ENCODE results near the gene ENO2.
A peak's percentile ranks its signal among the peaks of the same experiment; 100 is the strongest.

Gene ENO2

DNA sequence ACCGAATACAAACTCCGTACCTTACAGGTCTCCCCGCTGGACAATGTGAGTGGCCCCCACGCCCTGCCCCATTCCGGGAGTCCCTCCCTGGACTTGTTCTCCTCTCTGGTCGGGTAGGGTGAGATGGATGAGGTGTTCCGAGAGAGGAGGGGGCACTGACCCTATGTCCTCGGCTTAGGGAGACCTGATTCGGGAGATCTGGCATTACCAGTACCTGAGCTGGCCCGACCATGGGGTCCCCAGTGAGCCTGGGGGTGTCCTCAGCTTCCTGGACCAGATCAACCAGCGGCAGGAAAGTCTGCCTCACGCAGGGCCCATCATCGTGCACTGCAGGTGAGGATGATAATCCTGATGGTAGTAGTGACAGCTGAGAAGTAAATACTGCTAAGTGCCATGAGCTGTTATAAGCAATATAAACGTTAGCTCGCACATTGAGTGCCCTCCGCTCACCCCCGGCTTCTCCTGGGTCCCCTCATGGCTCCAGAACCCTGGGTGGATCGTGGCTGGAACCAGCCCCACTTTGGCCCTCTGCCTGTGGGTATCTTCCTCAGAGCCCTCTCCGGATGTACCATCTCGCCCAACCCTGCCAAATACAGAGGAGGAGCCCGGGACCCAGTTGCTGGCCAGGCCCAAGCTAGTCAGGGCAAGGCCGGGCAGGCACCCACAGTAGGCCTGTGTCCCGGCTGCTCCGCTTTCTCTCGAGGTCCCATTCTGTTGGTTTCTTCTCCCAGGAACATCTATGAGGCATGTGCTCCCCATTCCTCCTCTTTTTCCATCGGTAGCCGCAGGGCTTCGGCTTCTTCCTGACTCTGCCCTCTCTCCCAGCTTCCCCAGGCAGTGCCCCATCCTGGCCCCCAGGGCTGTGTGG lies 43.6 kb downstream of the ENO2 start:
- Histone ChIP-seq H2AK5ac (ENCODE audit: low read length) (no peak overlapping the region), H3K36me3 (ENCODE audit: control insufficient read depth, insufficient read depth, low read length) (no peaks in the 10 kb centered on the region), H3K4me2 (ENCODE audit: low read length) (no peak overlapping the region), H3K27ac (ENCODE audit: low read depth, low read length) (no peak overlapping the region), H3K23ac (ENCODE audit: low read length) (no peak overlapping the region), H3K4me1 (ENCODE audit: control insufficient read depth, low read depth, low read length) (peaks cover 10% of the 10 kb centered on the region), H3K9ac (ENCODE audit: low read length) (no peak overlapping the region), H3K27me3 (ENCODE audit: insufficient read depth, low read length, poor library complexity) (no peaks in the 10 kb centered on the region), H3K18ac (ENCODE audit: low read length) (no peak overlapping the region), H3K4me3 (ENCODE audit: low read length) (no peak overlapping the region), H3K79me1 (ENCODE audit: low read length) (no peaks in the 10 kb centered on the region), H3K56ac (ENCODE audit: low read length) (no peak overlapping the region), H2BK5ac (ENCODE audit: low read length) (no peak overlapping the region), H2BK15ac (replicated peaks; ENCODE audit: low read depth) (no peak overlapping the region), H4K5ac (ENCODE audit: low read length) (no peak overlapping the region), H3K4ac (ENCODE audit: low read depth, low read length) (no peak overlapping the region), H4K8ac (ENCODE audit: low read depth, low read length) (no peak overlapping the region), H3K79me2 (ENCODE audit: control insufficient read depth, insufficient read depth, low read length) (peaks cover 2% of the 10 kb centered on the region), H2BK120ac (ENCODE audit: low read depth, low read length) (no peak overlapping the region)
- DNase-seq, result no peak
- WGBS (ENCODE audit: extremely low coverage, insufficient coverage, low lambda C conversion rate), result no CpG with 5 or more reads among the region's 28 CpGs

DNA sequence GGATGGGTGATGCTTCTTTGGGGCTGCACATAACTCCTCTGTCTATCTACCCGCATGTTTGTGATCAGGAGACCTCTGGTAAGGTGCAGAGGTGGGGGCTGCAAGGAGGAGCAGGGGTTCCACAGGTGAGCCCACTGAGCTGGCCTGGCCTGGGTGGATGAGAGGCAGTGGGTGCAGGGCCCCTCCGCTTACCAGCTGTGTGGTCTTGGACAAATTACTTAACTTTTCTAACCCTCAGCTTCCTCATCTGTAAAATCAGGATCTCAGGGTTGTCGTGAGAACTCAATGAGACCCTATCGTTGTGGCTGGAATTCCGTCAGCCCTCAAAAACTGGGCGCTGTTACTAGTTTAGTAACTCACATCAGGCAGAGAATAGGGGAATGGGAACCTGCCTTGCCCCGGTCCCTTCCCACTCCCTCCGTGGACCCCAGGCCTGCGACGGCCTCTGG lies 44.3 kb downstream of the ENO2 start:
- Histone ChIP-seq H3K4me2 (ENCODE audit: low read length) (no peak overlapping the region), H3K23ac (ENCODE audit: low read length) (no peak overlapping the region), H3K18ac (ENCODE audit: low read length) (no peak overlapping the region), H4K5ac (ENCODE audit: low read length) (no peak overlapping the region), H3K27ac (ENCODE audit: low read depth, low read length) (no peak overlapping the region), H3K4me1 (ENCODE audit: control insufficient read depth, low read depth, low read length) (peaks cover 10% of the 10 kb centered on the region), H3K9ac (ENCODE audit: low read length) (no peak overlapping the region), H3K4me3 (ENCODE audit: low read length) (no peak overlapping the region), H3K79me1 (ENCODE audit: low read length) (no peaks in the 10 kb centered on the region), H3K79me2 (ENCODE audit: control insufficient read depth, insufficient read depth, low read length) (peaks cover 6% of the 10 kb centered on the region), H3K56ac (ENCODE audit: low read length) (no peak overlapping the region), H2BK15ac (replicated peaks; ENCODE audit: low read depth) (no peak overlapping the region), H4K8ac (ENCODE audit: low read depth, low read length) (no peak overlapping the region), H2BK5ac (ENCODE audit: low read length) (no peak overlapping the region), H2BK120ac (ENCODE audit: low read depth, low read length) (no peak overlapping the region), H3K36me3 (ENCODE audit: control insufficient read depth, insufficient read depth, low read length) (no peaks in the 10 kb centered on the region), H2AK5ac (ENCODE audit: low read length) (no peak overlapping the region), H3K27me3 (ENCODE audit: insufficient read depth, low read length, poor library complexity) (no peaks in the 10 kb centered on the region), H3K4ac (ENCODE audit: low read depth, low read length) (no peak overlapping the region)
- WGBS (ENCODE audit: extremely low coverage, insufficient coverage, low lambda C conversion rate), result no CpG with 5 or more reads among the region's 10 CpGs
- DNase-seq, result no peak

DNA sequence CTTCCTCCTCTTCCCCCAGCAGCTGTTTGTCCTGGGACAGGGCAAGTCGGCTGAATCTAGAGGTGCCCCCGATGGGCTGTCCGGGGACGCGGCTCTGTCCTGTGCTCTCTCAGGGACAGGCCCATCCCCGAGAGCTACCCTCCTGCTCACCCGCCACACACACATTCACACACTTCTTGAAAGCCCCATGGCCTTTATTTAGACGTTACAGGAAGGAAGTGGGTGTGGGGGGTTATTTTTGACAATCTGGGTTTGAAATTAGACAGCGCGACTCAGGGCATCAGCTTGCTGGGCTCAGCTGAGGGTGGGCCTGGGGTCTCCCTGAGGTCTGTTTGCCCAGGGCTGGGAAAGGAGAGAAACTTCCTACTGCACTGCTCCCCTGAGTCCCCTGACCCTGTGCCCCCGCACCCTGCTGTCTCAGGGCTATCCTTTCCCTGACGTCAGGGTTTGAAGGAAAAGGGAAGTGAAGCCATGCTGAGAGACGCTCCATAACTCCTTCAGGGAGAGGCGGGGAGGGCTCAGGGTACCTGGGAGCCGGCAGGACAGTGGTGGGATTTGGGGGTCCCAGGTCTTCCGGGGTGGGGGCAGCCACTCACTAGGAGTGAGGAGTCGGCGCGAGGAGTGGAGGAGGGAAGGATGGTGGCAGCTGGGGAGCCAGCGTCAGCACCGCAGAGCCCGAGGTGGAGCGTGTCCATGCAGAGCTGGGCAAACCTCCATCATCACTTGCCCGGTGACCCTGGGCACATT lies 44.9 kb downstream of the ENO2 start:
- Histone ChIP-seq H3K27me3 (ENCODE audit: insufficient read depth, low read length, poor library complexity) (no peaks in the 10 kb centered on the region), H3K23ac (ENCODE audit: low read length) (no peak overlapping the region), H3K9ac (ENCODE audit: low read length) (no peak overlapping the region), H3K4me2 (ENCODE audit: low read length) (no peak overlapping the region), H3K36me3 (ENCODE audit: control insufficient read depth, insufficient read depth, low read length) (no peaks in the 10 kb centered on the region), H3K56ac (ENCODE audit: low read length) (no peak overlapping the region), H2BK15ac (replicated peaks; ENCODE audit: low read depth) (no peak overlapping the region), H3K27ac (ENCODE audit: low read depth, low read length) (no peak overlapping the region), H4K5ac (ENCODE audit: low read length) (no peak overlapping the region), H3K4ac (ENCODE audit: low read depth, low read length) (no peak overlapping the region), H2BK5ac (ENCODE audit: low read length) (no peak overlapping the region), H3K79me1 (ENCODE audit: low read length) (no peaks in the 10 kb centered on the region), H3K4me3 (ENCODE audit: low read length) (no peak overlapping the region), H3K4me1 (ENCODE audit: control insufficient read depth, low read depth, low read length) (peaks cover 10% of the 10 kb centered on the region), H2BK120ac (ENCODE audit: low read depth, low read length) (no peak overlapping the region), H3K18ac (ENCODE audit: low read length) (no peak overlapping the region), H2AK5ac (ENCODE audit: low read length) (no peak overlapping the region), H4K8ac (ENCODE audit: low read depth, low read length) (no peak overlapping the region), H3K79me2 (ENCODE audit: control insufficient read depth, insufficient read depth, low read length) (peaks cover 11% of the 10 kb centered on the region)
- no peak for DNase-seq
- no CpG with 5 or more reads among the region's 24 CpGs for WGBS (ENCODE audit: extremely low coverage, insufficient coverage, low lambda C conversion rate)

DNA sequence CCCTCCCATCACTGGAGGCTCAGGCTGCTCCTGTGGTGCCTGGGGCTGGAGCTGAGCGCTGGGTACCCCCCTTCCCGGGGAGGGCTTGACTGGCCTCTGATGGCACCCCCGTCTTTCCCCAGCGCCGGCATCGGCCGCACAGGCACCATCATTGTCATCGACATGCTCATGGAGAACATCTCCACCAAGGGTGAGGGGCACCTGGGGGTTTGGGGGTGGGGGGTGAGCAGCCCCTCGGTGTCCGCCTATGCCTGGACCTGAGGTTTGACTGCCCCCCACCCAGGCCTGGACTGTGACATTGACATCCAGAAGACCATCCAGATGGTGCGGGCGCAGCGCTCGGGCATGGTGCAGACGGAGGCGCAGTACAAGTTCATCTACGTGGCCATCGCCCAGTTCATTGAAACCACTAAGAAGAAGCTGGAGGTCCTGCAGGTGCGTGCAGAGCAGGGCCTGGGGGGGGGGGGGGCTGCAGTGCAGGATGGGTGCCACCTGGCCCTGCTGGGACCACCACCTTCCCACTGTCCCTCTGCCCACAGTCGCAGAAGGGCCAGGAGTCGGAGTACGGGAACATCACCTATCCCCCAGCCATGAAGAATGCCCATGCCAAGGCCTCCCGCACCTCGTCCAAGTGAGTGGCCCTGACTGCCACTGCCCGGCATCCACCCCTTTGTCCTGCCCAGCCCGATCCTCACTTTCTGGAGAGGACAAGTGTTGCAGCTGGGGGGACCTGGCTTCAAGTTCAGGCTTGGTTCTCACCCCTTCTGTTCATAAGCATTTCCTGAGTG lies 45.6 kb downstream of the ENO2 start:
- Histone ChIP-seq H3K27ac (ENCODE audit: low read depth, low read length) (no peak overlapping the region), H2BK15ac (replicated peaks; ENCODE audit: low read depth) (no peak overlapping the region), H3K4me3 (ENCODE audit: low read length) (no peak overlapping the region), H3K4me1 (ENCODE audit: control insufficient read depth, low read depth, low read length) (peaks cover 10% of the 10 kb centered on the region), H4K8ac (ENCODE audit: low read depth, low read length) (no peak overlapping the region), H3K18ac (ENCODE audit: low read length) (no peak overlapping the region), H3K23ac (ENCODE audit: low read length) (no peak overlapping the region), H3K9ac (ENCODE audit: low read length) (no peak overlapping the region), H4K5ac (ENCODE audit: low read length) (no peak overlapping the region), H3K56ac (ENCODE audit: low read length) (no peak overlapping the region), H2BK120ac (ENCODE audit: low read depth, low read length) (no peak overlapping the region), H2AK5ac (ENCODE audit: low read length) (no peak overlapping the region), H3K79me2 (ENCODE audit: control insufficient read depth, insufficient read depth, low read length) (peaks cover 15% of the 10 kb centered on the region), H3K4ac (ENCODE audit: low read depth, low read length) (no peak overlapping the region), H3K4me2 (ENCODE audit: low read length) (no peak overlapping the region), H3K27me3 (ENCODE audit: insufficient read depth, low read length, poor library complexity) (no peaks in the 10 kb centered on the region), H2BK5ac (ENCODE audit: low read length) (no peak overlapping the region), H3K36me3 (ENCODE audit: control insufficient read depth, insufficient read depth, low read length) (no peaks in the 10 kb centered on the region), H3K79me1 (ENCODE audit: low read length) (peaks cover 2% of the 10 kb centered on the region)
- WGBS (ENCODE audit: extremely low coverage, insufficient coverage, low lambda C conversion rate), result no CpG with 5 or more reads among the region's 26 CpGs
- DNase-seq, result no peak

DNA sequence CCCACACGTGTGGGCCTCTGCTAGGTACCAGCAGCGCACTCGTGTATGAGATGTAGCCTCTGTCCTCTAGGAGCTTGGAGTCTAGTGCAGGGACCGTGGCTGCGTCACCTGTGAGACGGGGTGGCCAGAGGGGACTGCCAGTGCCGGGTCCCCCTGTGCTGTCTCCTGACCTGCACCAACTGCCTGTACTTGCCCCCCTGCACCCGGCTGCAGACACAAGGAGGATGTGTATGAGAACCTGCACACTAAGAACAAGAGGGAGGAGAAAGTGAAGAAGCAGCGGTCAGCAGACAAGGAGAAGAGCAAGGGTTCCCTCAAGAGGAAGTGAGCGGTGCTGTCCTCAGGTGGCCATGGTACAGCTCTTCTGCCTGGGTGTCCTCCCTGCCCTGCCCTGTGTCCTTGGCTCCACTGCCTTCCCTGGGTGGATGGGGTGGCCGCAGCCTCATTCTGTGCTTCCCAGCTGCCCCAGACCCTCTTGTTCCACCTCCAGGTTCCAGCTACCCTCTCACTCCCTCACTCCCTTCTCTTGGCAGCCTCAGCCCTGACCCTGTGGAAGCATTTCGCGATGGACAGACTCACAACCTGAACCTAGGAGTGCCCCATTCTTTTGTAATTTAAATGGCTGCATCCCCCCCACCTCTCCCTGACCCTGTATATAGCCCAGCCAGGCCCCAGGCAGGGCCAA lies 46.4 kb downstream of the ENO2 start:
- H3K56ac ChIP-seq (ENCODE audit: low read length), result peak overlapping the region; percentile 97
- no peak overlapping the region for H4K5ac ChIP-seq (ENCODE audit: low read length)
- peak overlapping the region; percentile 97 for H3K9ac ChIP-seq (ENCODE audit: low read length)
- peaks cover 2% of the 10 kb centered on the region for H3K79me1 ChIP-seq (ENCODE audit: low read length)
- no peaks in the 10 kb centered on the region for H3K27me3 ChIP-seq (ENCODE audit: insufficient read depth, low read length, poor library complexity)
- peaks cover 10% of the 10 kb centered on the region for H3K4me1 ChIP-seq (ENCODE audit: control insufficient read depth, low read depth, low read length)
- H3K4me2 ChIP-seq (ENCODE audit: low read length), result no peak overlapping the region
- H2AK5ac ChIP-seq (ENCODE audit: low read length), result no peak overlapping the region
- no peak overlapping the region for H2BK15ac ChIP-seq (replicated peaks; ENCODE audit: low read depth)
- no peak overlapping the region for H3K18ac ChIP-seq (ENCODE audit: low read length)
- peak; percentile 63 for DNase-seq
- H3K36me3 ChIP-seq (ENCODE audit: control insufficient read depth, insufficient read depth, low read length), result no peaks in the 10 kb centered on the region
- no CpG with 5 or more reads among the region's 13 CpGs for whole genome bisulfite sequencing (ENCODE audit: extremely low coverage, insufficient coverage, low lambda C conversion rate)
- H4K8ac ChIP-seq (ENCODE audit: low read depth, low read length), result no peak overlapping the region
- H3K79me2 ChIP-seq (ENCODE audit: control insufficient read depth, insufficient read depth, low read length), result peaks cover 15% of the 10 kb centered on the region
- H3K23ac ChIP-seq (ENCODE audit: low read length), result no peak overlapping the region
- H2BK120ac ChIP-seq (ENCODE audit: low read depth, low read length), result no peak overlapping the region
- H3K4me3 ChIP-seq (ENCODE audit: low read length), result no peak overlapping the region
- H3K4ac ChIP-seq (ENCODE audit: low read depth, low read length), result peak overlapping the region; percentile 77
- no peak overlapping the region for H3K27ac ChIP-seq (ENCODE audit: low read depth, low read length)
- no peak overlapping the region for H2BK5ac ChIP-seq (ENCODE audit: low read length)
